ENCODE measurements around the gene CFAP57.

The CFAP57 gene

DNA sequence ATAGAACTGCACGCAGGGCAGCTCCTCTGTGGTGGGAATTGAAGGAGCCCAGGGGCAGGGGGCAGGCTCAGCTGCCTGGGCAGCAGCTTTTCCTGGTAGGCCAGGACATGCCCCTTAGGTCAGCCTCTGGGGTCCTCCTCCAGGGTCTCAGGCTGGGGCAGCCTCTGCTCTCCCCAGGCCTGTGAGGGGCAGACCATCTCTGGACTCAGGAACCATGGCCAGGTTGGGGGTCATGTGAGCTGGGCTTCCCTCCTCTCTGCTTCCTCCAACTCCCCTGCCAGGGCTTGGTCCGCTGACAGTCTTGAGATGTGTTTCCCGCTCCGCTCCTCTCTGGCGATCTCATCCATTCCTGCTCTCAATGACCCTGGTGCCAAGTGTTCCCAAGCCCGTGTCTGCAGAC lies 107.5 kb downstream of the CFAP57 start:
- DNase-seq = no peak

DNA sequence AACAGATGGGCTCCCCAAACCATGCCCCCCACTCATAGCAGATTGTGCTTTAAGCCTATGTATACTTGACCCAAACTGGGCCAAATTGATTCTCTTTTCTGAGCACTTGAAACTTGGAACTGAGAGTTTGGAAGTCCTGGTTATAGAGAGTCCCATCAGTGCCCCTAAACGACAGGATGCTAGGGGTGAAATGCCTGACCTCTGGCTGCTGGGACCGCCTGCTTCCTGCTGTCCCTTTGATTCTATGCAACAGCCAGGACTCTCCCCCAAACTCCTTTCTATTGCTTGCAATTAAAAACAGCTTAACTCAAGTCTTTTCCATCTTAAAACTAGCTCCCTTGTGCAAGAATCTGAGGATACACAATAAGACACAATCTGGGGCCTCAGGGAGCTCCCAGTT lies 108.6 kb downstream of the CFAP57 start:
- DNase-seq = no peak

DNA sequence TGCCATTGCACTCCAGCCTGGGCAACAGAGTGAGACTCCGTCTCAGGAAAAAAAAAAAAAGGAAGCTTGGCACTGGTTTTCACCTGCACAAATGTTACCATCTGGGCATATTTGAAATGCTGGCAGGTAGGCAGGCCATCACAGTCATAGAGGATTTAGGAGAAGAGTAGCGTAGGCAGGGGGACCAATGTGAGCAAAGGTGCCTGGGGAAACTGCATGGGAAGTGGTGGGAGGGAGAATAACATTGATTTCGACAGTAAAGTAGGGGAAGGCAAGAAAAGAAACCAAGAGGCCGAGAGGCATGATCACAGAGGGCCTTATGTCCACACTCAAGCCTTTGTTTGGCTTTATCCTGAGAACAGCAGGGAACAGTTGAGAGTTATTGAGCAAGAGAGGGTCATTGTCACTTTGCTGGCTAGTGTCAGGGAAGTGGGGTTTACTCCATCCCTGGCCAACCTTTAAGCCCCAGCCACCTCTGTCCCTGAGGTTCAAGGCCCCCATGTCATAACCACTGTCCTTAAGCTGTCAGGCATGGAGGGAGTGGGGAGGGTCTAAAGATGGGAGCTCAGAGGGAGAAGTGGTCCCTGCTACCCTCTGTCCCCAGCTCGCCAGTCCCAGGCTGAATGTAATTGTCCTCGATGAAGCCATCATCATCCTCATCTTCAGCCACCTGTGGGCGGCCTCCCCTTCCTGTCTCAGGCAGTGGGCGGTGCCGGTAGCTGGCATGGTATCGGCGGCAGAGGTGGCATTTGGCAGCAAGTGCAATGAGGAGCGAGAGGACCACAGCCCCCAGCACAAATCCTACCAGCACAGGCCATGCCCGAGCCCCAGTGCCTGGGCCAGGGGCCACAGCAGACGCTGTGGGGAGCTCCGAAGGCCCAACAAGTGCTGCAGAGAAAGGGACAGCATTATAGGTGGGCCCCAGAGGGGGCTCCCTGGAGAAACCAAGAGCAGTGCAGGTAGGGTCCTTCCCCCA lies 110.4 kb downstream of the CFAP57 start:
- DNase-seq = no peak

DNA sequence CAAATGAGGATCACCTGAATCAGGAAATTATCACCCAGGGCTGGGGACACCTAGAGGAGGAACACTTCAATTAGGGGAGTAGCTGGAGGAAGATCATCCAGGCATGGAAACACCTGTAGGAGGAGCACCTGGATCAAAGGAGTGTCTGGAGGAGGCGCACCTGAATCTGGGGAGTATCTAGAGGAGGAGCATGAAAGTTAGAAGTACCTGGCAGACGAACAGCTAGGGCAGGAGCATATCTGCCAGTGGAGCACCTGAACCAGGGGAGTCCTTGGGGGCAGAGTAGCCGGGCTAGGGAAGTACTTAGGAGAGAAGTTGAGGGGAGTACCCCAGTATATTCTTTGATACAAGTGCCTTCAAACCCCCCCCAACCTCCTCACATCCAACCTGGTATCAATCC lies 111.9 kb downstream of the CFAP57 start:
- no peak for DNase-seq

DNA sequence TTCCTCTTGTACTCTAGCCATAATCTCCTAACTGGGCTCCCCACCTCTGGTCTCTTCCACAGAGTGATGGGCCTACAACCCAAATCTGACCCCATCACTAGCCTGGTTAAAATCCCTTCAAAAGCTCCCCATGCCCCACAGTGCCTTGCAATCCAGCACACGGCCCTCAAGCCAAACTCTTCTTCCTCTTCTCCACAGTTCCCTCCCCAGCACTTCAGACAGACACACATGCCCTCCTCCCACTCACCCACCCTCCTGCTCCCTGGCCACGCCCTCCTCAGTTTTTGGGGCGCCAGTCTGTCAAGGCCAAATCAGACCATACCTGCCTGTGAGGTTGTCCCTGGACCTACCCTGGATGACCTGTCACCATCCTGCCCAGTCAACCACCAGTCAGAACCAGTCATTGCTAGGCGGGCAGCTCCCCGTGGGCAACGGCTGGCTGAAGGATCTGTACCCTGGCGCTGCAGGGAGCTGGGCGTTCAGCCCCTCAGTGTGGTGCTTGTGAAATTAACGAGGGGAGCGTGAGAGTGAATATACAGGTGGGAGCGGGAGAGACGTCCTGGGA lies 112.5 kb downstream of the CFAP57 start:
- no peak for DNase-seq

DNA sequence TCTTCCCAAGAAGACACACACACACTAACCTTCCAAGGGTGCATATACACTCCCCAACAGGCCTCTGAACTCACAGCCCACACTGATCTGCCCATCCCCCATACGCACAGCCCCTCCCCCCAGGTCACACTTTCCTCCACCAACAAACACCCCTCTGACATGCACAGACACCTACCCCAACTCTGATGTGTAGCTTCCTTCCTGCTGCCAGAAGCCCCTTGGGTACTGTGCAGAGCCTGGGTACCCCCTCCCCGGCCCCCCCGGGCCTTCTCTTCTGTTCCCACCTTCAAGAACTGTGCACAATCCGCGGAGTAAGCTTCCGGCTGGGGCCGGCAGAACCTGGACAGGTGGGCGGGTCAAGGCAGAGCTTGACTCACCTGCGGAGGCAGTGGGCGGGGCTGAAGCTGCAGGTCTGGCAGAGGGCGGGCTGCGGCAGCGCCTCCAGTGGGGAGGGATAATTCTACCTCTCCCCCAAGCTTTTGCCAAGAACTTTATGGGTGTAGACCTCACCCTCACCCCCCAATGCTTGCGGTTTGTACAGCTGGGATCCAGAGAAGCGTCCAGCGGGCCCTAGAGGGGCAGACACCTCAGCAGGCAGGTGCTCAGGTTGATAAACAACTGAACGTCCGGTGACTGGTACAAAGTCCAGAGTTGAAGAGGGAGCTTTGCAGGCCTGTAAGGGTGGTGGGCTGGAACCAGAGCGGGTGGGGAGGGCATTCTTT lies 113.3 kb downstream of the CFAP57 start, which contains the start of gene C1orf210:
TSS of gene C1orf210 (minus strand) at position 313 of the 722 bp plus-strand sequence. CDS start 2,311 bp downstream, outside the sequence.
- DNase-seq = no peak

DNA sequence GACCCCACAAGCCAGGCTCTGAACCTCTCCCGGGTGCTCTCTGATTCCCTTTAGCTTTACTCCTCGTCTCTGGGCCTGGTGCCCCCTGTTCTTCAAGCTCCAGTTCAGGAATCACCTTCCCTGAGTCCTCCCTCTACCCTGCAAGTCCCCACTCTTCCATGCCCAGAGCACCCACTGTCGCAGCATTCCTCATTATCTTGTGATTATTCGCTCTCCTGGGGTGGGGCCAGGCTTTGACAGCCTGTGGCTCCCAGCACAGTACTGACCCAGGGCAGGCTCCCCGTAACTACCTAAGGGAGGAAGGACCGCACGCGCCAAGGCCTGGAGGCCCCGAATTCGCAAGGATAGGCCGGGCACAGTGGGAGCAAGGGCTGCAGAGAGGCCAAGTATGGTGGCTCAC lies 114.0 kb downstream of the CFAP57 start:
- DNase-seq = no peak

DNA sequence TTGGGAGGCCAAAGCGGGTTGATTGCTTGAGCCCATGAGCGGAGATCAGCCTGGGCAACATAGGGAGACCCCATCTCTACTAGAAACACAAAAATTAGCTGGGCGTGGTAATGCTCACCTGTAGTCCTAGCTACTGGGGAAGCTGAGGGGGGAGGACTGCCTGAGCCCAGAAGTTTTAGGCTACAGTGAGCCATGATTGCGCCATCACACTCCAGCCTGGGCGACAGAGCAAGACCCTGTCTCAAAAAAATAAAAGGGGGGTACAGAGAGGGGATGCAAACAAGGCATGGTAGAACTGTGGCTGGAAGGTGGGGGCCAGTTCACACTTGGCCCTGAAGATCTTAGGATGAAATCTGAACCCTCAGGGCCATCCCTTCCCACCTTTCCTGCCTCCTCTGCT lies 114.4 kb downstream of the CFAP57 start:
- no peak for DNase-seq

DNA sequence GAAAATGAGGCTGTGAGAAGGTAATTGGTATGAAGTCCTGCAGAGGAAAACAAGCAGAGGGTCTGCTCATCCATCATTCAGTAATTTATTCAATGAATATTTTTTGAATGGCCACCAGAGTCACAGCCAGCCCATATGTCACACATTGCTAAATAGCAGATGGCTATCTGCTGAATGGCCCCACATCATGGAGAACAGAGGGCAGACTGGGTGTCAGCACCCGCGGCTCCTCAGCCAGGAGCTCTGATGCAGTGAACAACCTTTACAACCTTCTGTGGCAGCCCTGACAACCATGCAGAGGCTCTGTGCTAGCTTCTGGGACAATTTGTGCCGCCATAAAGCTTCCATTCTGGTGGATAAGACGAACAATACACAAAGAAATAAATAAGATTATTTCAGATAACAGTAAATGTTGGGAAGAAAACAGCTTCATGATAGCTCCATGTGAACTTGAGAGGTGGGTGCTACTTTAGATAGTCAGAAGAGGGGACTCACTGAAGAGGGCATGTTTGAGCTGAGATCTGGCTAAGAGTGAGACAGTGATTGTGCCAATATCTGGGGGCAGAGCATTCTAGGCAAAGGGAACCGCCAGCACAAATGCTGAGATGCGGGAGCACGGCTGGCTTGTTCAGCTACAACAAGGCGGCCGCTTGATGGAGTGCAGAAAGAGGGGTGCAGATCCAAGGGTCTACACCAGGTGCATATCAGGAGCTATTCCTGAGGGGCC lies 116.1 kb downstream of the CFAP57 start:
- no peak for DNase-seq

DNA sequence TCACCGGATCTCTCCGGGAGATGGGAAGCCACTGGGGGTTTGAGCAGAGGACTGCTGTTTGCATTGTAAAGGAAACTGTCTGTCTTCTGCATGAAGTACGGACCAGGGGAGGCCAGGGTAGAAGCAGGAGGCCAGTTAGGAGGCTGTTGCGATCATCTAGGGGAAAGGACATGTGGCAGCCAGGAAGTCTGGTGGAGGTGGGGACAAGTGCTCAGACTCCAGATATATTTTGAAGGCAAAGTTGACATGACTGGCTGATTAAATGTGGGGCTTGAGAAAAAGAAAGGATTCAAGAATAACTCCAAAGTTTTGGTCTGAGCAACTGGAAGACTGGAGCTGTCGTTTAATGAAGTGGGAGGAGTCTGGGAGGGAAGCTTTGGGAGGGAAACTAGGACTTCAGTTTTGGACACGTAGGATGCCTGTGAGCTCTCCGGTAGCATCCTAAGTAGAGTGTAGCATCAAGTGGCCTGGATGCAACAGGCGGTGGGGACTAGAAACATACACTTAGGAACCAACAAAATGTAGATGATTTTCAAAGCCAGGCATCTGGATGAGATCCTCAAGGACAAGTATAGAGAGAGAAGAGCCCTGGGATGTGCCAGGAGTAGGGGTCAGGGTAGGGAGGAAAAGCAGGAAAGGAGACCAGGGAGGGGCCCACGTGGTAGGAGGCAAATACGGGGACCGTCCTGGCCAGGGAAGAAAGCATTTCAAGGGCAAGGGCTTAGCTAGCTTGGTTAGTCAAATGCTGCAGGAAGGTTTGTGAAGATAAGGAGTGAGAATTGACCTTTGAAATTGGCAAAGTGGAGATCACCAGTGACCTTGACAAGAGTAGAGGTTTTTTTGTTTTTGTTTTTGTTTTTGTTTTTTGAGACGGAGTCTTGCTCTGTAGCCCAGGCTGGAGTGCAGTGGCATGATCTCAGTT lies 116.9 kb downstream of the CFAP57 start:
- DNase-seq = no peak

DNA sequence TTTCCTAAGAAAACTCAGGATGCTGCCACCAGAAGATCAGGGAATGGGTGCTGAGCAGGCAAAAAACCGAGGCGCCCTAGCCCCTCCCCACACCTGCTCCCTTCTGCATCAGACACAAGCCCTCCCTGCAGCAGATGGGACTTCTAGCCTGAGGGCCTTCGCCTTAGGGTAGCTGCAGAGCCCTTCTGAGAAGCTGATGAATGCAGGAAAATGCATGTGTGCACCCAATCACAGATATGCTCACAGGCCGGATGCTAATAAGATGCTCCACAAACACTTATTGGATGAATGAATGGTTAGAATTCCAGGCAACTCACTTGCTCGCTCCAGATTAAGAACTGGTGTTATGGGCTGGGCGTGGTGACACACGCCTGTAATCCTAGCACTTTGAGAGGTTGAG lies 120.1 kb downstream of the CFAP57 start:
- DNase-seq = no peak

DNA sequence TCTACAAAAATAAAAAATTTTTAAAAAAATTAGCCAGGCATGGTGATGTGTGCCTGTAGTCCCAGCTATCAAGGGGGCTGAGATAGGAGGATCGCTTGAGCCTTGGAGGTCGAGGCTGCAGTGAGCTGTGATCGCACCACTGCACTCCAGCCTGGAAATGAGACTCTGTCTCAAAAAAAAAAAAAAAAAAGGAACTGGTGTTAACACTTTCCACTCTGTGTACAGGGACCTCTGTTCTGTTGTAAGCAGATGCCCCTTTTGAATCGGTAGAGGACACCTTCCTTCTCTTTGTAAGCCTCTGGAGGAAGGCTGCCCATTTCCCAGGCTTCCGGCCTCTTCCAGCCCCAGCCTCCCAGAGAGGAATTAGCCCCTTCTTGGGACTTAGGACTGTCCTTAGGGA lies 120.5 kb downstream of the CFAP57 start:
- DNase-seq = no peak

DNA sequence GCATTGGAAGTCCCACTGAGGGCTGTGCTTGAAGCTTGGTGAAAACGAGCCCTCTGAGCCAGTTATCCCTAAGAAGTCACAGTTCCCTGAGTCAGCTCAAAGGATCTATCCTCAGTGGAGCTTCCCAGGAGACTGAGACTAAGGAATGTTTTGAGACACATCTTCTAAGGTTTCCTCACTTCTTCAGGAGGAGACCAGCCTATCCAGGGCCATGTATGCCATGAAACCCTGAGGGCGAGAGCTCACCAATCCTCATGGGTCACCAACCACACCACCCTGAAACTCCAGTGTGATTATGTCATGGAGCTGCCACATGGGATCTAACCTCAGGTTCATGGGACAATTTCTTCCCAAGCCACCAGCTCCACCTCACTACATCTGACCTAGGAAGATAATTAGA lies 121.0 kb downstream of the CFAP57 start:
- no peak for DNase-seq

DNA sequence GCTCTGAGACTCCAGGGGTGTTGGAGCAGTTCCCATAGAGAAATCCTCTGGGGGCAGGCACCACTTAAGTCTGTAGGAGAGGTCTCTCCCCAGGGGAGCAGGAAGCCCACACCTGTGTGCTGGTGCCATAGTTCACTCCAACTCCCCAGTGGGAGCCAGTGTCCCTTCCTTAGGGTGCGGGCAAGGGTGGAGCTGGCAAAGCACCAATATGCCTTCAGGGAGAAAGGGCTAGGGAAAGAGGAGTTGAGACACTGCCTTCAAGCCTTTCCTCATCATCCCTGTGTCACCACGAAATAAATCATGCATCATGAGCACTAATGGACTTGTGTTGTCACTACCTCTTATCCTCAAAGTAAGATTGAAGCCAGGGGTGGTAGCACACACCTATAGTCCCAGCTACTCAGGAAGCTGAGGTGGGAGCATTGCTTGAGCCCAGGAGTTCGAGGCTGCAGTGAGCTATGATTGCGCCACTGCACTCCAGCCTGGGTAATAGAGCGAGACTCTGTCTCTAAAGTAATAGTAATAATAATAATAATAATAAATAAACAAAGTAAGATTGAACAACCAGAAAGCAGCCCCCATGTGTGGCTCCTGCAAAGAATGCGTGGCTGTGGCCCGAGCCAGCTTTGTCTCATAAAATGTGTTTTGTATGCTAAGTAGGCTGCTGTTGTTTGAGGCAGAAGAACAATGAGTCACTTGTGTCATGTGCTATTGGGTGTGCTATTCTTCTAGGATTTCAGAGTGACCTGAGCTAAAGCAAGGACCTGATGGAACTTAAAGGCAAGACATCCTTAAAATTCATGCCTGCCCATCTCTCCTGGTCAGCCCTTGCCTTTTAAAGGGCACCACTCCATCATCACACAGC lies 122.0 kb downstream of the CFAP57 start:
- DNase-seq = no peak

DNA sequence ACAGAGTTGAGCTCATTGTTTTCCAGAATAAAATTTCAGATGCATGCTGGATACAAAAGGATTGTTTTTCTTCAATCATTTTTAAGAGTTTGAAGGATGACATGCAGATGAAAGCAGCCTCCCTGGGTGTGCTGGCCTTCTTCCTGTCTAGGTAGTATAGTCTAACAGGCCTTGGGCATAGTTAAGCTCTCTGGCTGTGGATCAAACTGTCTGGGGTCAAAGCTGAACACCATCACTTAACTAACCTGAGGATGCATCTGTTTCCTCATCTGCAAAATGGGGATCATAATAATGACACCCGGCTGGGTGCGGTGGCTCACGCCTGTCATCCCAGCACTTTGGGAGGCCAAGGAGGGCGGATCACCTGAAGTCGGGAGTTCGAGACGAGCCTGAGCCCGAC lies 122.6 kb downstream of the CFAP57 start:
- DNase-seq = no peak

DNA sequence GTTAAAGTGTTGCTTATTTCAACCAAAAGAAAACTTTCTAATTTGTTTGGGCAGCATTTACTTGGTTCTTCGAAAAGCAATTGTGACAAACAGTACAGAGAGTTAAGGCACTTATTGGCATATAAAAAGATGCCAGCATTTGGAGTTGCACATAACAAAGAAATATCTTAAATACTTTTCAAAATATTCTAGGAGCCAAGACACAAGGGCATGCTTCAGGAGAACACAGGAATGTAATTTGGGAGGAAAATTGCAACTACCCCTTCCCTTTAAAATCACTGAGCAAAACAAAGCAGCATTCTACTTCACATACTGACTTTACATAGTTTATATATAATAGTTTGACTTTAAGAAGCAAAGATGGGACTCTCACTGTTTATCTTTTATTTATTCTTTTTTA lies 124.1 kb downstream of the CFAP57 start:
- no peak for DNase-seq

DNA sequence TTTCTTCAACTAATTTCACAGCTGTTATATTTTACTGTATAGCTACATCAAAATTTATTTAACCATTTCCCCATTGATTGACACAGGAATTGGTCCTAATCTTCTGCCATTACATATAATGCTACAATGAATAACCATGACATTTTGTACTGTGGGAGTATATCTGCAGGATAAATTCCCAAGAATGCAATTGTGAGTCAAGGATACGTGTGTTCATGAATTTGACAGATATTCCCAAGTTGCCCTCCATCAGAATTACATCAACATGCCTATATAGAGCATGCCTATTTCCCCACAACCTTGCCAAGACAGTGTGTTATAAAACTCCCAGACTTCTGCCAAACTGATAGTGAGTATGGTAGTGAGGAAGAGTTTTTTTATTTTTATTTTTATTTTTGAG lies 125.9 kb downstream of the CFAP57 start:
- no peak for DNase-seq

DNA sequence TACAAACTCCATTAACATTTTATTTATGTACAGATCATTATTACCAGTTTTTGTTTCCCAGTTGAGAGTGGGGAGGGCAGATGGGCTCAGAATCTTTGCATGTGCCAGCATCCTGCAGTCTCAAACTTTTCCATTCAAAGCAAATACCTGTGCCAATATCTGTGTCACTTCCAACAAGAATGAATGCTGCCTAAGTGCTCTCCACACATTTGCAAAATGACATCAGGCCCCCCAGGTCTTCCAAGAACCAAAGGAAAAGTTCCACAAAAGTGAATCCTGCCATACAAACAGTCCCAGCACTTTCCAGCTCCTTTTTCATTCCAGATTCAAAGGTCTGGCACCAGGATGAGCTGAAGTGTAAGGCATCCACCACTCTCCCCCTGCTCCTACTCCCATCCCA lies 127.0 kb downstream of the CFAP57 start:
- no peak for DNase-seq

DNA sequence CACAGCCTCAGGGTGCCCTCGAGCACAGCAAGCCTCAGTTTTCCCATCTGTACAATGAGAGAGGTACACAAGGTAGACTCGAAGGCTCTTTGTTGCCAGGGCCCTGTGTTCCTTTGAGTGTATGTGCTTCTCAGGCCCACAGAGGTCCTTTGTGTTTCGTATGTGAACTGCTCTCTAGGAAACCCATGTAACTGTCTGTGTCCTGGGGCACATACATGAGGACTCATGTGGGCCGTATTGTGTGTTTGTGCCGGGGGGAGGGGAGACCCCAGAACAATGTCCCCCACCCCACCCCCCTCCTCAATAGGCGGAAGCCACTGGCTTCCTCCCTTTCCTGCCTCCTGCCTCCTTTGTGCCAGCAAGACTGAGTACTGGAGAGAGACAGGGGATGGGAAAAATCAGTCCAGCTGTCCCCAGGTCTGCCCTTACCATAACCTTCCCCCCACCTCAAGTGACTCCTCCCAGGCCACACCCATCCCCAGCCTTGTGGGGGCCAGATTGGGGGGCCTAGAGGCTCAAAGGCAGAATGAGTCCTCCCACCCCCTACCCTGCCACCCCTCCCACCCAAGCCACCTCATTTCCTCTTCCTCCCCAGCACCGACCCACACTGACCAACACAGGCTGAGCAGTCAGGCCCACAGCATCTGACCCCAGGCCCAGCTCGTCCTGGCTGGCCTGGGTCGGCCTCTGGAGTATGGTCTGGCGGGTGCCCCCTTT lies 128.4 kb downstream of the CFAP57 start, which contains the start of gene TIE1:
TSS of gene TIE1 (plus strand) at position 605 of the 717 bp plus-strand sequence. CDS start at position 695, 90 bp downstream.
- DNase-seq = no peak

DNA sequence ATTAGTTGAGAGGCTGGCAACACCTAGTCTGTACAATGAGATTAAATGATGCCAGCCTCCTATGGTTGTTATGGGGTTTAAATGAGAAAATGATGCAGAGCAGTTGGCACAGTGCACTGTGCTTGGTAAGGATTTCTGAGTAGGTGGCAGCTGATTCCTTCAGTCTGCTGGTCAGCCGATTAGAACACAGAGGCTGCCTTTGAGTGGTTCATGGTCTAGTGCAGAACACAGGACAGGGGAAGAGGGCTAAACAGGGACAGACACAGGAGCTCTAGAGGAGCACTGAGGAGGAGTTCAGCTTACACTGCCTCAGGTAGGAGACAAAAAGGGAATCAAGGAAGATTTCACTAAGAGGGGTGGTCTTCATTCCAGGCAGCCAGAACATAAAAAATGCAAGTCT lies 130.1 kb downstream of the CFAP57 start:
- DNase-seq = no peak

Measured in stimulated activated CD4-positive, alpha-beta T cell treated with anti-CD3 and anti-CD28 coated beads, Interleukin-15, amount 100 ng/mL, for 24 hours (primary cell).